BLaER1 treated with 17β-estradiol and CSF1 and Interleukin-3, amounts not matched to agents 10 nM and 100 nM (cell line): ENCODE measurements around the gene ADD3.

Experiments
- H3K27ac ChIP-seq, 11 experiments: shearing (Covaris generic); formaldehyde crosslinking; 2 replicates each; pipeline ENCODE4 v1.8.1; 2022
- H3K27me3 ChIP-seq, 11 experiments: shearing (Covaris generic); formaldehyde crosslinking; 2 replicates each; pipeline ENCODE4 v1.8.1; 2022
- H3K36me3 ChIP-seq, 11 experiments: shearing (Covaris generic); formaldehyde crosslinking; 2 replicates each; pipeline ENCODE4 v1.8.1; 2022
- H3K4me1 ChIP-seq, 10 experiments: shearing (Covaris generic); formaldehyde crosslinking; 2 replicates each; pipeline ENCODE4 v1.8.1; 2022
- H3K4me2 ChIP-seq, 11 experiments: shearing (Covaris generic); formaldehyde crosslinking; 2 replicates each; pipeline ENCODE4 v1.8.1; 2022
- H3K4me3 ChIP-seq, 10 experiments: shearing (Covaris generic); formaldehyde crosslinking; 2 replicates each; pipeline ENCODE4 v1.8.1; 2022
- H3K9ac ChIP-seq, 11 experiments: shearing (Covaris generic); formaldehyde crosslinking; 2 replicates each; pipeline ENCODE4 v1.8.1; 2022
- H3K9me3 ChIP-seq, 11 experiments: shearing (Covaris generic); formaldehyde crosslinking; replicated peaks in 1 of 11; 2 replicates each; pipeline ENCODE4 v1.8.1; 2022
- H4K20me1 ChIP-seq, 11 experiments: shearing (Covaris generic); formaldehyde crosslinking; 2 replicates each; pipeline ENCODE4 v1.8.1; 2022
- Cebpa-rat ChIP-seq, 11 experiments: shearing (Covaris generic); IDR thresholded peaks; 2 replicates each; pipeline ENCODE4 v1.8.1; 2022

The ADD3 gene

GRCh38 chr10:110076559-110077318 lies 69.0 kb downstream of the ADD3 start:
- Histone ChIP-seq H3K27ac (peak overlapping the region; percentile 83 to 98 (median 95)), H3K27me3 (no peaks in the 10 kb centered on the region), H3K4me3 (peak overlapping the region in 8 of 10 experiments; percentile 3 to 46 (median 35); a peak in 10 of 20 replicates), H3K4me2 (peak overlapping the region; percentile 66 to 84 (median 77)), H3K9me3 (peaks cover 0 to 32% (median 14%) of the 10 kb centered on the region in 11 experiments; a peak in 15 of 22 replicates), H4K20me1 (no peaks in the 10 kb centered on the region), H3K36me3 (peaks cover 0 to 17% (median 0%) of the 10 kb centered on the region in 11 experiments; a peak in 5 of 22 replicates), H3K9ac (peak overlapping the region; percentile 77 to 86 (median 81)), H3K4me1 (peaks cover 60 to 96% (median 78%) of the 10 kb centered on the region in 10 experiments)
- TF ChIP-seq Cebpa-rat (IDR thresholded peaks at IDR 0.05): peak; percentile 74 to 100 (median 98); a peak in 20 of 22 replicates

DNA sequence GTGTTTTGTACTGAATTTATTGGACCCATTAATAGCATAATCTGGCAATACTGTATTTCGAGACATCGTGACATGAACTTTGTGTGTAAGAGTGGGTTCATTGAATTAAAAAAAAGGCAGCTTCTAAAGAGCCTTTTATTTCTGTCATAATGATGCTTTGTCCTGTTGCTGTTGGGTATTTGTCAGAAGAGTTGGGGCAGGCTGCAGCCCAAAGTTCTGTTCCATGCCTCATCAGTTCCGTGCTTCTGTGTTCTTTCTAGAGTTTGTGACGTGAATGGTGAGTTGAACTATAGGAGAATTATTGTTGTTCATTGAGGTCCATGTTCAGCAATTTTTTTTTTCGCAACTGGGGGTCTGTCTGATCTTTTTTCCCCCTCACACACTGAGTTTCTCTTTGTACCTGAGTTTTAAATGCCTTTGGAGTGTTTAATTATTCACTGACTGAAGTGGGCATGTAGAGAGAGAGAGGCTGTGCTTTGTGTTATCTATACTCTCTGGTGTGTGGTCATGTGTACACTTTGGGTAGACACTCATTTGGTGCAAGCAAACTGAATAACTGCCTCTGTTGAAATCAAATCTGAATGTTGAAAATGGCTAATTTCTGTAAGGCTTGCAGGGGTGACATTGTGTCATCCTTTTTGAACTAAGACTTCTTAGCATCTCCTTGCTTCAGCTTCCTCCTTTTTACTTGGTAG lies 69.8 kb downstream of the ADD3 start:
- Histone ChIP-seq H3K4me2 (peak overlapping the region; percentile 66 to 84 (median 77)), H4K20me1 (no peaks in the 10 kb centered on the region), H3K27ac (peak overlapping the region; percentile 83 to 98 (median 95)), H3K27me3 (no peaks in the 10 kb centered on the region), H3K9me3 (peaks cover 0 to 24% (median 9%) of the 10 kb centered on the region in 11 experiments; a peak in 14 of 22 replicates), H3K4me1 (peaks cover 59 to 96% (median 78%) of the 10 kb centered on the region in 10 experiments), H3K9ac (peak overlapping the region; percentile 77 to 86 (median 81)), H3K4me3 (peak overlapping the region in 8 of 10 experiments; percentile 3 to 46 (median 35); a peak in 13 of 20 replicates), H3K36me3 (peaks cover 0 to 19% (median 0%) of the 10 kb centered on the region in 11 experiments; a peak in 5 of 22 replicates)
- peak in 2 of 11 experiments; percentile 14 to 36; a peak in 1 of 22 replicates for TF ChIP-seq Cebpa-rat (IDR thresholded peaks at IDR 0.05)

- peaks cover 0 to 24% (median 0%) of the 10 kb centered on the region in 11 experiments; a peak in 5 of 22 replicates for H3K36me3 ChIP-seq
- H3K9me3 ChIP-seq: peaks cover 0 to 29% (median 11%) of the 10 kb centered on the region in 11 experiments; a peak in 15 of 22 replicates
- H3K27me3 ChIP-seq: no peaks in the 10 kb centered on the region
- TF ChIP-seq Cebpa-rat (IDR thresholded peaks at IDR 0.05): no peak
- peak overlapping the region in 5 of 10 experiments; percentile 27 to 46 (median 37); a peak in 4 of 20 replicates for H3K4me3 ChIP-seq
- H3K4me1 ChIP-seq: peaks cover 57 to 96% (median 79%) of the 10 kb centered on the region in 10 experiments
- peak overlapping the region; percentile 66 to 84 (median 77); a peak in 21 of 22 replicates for H3K4me2 ChIP-seq
- no peaks in the 10 kb centered on the region for H4K20me1 ChIP-seq
- H3K9ac ChIP-seq: peak overlapping the region; percentile 77 to 86 (median 81); a peak in 19 of 22 replicates
- peak overlapping the region; percentile 83 to 98 (median 95); a peak in 21 of 22 replicates for H3K27ac ChIP-seq
These were observed 70.5 kb downstream of the ADD3 start for GRCh38 chr10:110078317-110078716.

DNA sequence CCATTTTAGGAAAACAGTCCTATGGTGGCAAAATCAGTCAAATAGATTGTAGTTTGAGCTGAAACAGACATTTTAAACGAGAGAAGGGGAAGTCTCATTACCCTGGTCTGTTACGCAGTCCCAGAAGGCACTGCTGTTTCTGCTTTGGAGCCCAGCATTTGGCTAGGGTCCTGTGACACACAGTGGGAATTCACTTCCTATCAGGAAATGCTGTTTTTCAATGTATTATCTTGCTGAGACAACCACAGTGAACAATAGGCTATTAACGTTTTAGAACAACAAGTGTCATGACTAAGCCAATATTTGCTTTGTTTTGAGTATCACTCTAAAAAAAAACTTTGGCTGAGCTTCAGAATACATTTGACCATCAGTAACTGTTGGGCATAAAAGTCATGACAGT lies 74.1 kb downstream of the ADD3 start:
- H3K4me2 ChIP-seq: peak overlapping the region; percentile 33 to 70 (median 54)

DNA sequence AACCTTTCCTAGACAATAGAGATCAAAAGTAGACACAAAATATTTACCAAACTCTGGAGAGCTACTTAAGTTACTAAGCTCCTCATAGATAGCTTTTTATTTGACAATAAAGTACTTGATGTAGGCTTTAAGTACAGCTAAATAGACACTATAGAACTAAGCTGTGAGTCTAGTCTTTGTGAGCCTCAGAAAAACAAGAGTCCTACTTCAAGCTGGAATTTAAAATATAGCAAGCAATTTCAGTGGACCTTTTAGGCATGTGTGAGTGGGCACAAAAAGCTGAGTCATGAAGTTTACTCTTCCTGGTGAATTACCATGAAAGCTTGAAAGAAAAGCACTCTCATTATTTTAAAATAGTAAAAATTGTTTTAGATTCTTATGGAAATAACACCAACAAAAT lies 76.1 kb downstream of the ADD3 start:
- Histone ChIP-seq H3K9me3 (peaks cover 0 to 29% (median 4%) of the 10 kb centered on the region in 11 experiments; a peak in 9 of 22 replicates), H4K20me1 (no peaks in the 10 kb centered on the region), H3K27ac (peak overlapping the region; percentile 38 to 98 (median 78); a peak in 20 of 22 replicates), H3K9ac (peak overlapping the region in 6 of 11 experiments; percentile 3 to 47 (median 26); a peak in 4 of 22 replicates), H3K4me2 (peak overlapping the region in 8 of 11 experiments; percentile 6 to 70 (median 56); a peak in 12 of 22 replicates), H3K4me3 (no peak overlapping the region), H3K4me1 (peaks cover 10 to 96% (median 48%) of the 10 kb centered on the region in 10 experiments), H3K27me3 (no peaks in the 10 kb centered on the region), H3K36me3 (peaks cover 0 to 43% (median 0%) of the 10 kb centered on the region in 11 experiments; a peak in 8 of 22 replicates)
- TF ChIP-seq Cebpa-rat (IDR thresholded peaks at IDR 0.05): no peak

More for the DNA sequence above, 74.1 kb downstream of the ADD3 start:
- Histone ChIP-seq H3K4me1 (peaks cover 26 to 99% (median 66%) of the 10 kb centered on the region in 10 experiments), H3K9ac (peak overlapping the region in 7 of 11 experiments; percentile 23 to 68 (median 41); a peak in 14 of 22 replicates), H3K27ac (peak overlapping the region; percentile 52 to 98 (median 78); a peak in 21 of 22 replicates), H3K9me3 (peaks cover 0 to 29% (median 4%) of the 10 kb centered on the region in 11 experiments; a peak in 9 of 22 replicates), H3K36me3 (peaks cover 0 to 35% (median 0%) of the 10 kb centered on the region in 11 experiments; a peak in 7 of 22 replicates), H3K4me3 (no peak overlapping the region), H4K20me1 (no peaks in the 10 kb centered on the region), H3K27me3 (no peaks in the 10 kb centered on the region)
- no peak for TF ChIP-seq Cebpa-rat (IDR thresholded peaks at IDR 0.05)

DNA sequence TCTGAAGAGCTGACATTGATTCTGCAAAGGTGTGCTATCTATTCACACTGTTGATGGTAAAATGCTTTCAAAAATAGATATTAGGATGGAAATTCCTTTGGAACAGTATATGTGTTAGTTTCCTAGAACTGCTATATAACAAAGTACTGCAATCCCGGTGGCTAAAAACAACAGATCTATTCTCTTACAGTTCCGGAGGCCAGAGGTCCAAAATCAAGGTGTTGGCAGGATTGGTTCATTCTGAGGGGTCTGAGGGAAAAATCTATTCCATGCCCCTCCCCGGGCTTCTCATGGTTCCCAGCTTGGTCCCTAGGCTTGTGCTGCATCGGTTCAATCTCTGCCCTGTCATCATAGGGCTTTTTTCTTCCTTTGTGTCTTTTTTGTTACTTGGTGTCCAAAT lies 79.9 kb downstream of the ADD3 start:
- H4K20me1 ChIP-seq: no peaks in the 10 kb centered on the region
- peaks cover 0 to 29% (median 13%) of the 10 kb centered on the region in 11 experiments; a peak in 15 of 22 replicates for H3K9me3 ChIP-seq
- H3K27ac ChIP-seq: no peak overlapping the region
- H3K9ac ChIP-seq: no peak overlapping the region
- H3K4me2 ChIP-seq: no peak overlapping the region
- H3K27me3 ChIP-seq: no peaks in the 10 kb centered on the region
- TF ChIP-seq Cebpa-rat (IDR thresholded peaks at IDR 0.05): no peak
- peaks cover 0 to 60% (median 20%) of the 10 kb centered on the region in 10 experiments; a peak in 13 of 20 replicates for H3K4me1 ChIP-seq
- peaks cover 0 to 66% (median 27%) of the 10 kb centered on the region in 11 experiments; a peak in 17 of 22 replicates for H3K36me3 ChIP-seq
- H3K4me3 ChIP-seq: no peak overlapping the region

- Histone ChIP-seq H3K4me3 (no peak overlapping the region), H3K4me1 (peaks cover 0 to 51% (median 11%) of the 10 kb centered on the region in 10 experiments; a peak in 13 of 20 replicates), H3K27ac (no peak overlapping the region), H3K4me2 (peak overlapping the region in 1 of 11 experiments; percentile 21; a peak in 1 of 22 replicates), H3K36me3 (peaks cover 0 to 65% (median 28%) of the 10 kb centered on the region in 11 experiments; a peak in 17 of 22 replicates), H3K27me3 (no peaks in the 10 kb centered on the region), H4K20me1 (no peaks in the 10 kb centered on the region), H3K9me3 (peaks cover 0 to 20% (median 9%) of the 10 kb centered on the region in 11 experiments; a peak in 13 of 22 replicates), H3K9ac (no peak overlapping the region)
- no peak for TF ChIP-seq Cebpa-rat (IDR thresholded peaks at IDR 0.05)
These were observed 80.8 kb downstream of the ADD3 start for GRCh38 chr10:110088367-110089104.
